Loucy (cell line): Measurements from ENCODE around the gene ABCC4.

ENCODE experiments used
- H2AFZ ChIP-seq: fragments of 200-600 bp; sonication (generic); 2 replicates; pipeline ENCODE4 v1.6.0; 2016; ENCODE audit warnings: antibody characterized with exemption, mild to moderate bottlenecking, low read length, moderate library complexity
- H3F3A ChIP-seq: fragments of 200-600 bp; 2 replicates; pipeline ENCODE4 v1.6.0; 2016; ENCODE audit warnings: antibody characterized with exemption, low read depth, mild to moderate bottlenecking
- H3K27me3 ChIP-seq: fragments of 200-600 bp; sonication (generic); 2 replicates; pipeline ENCODE4 v1.6.1; 2014; ENCODE audit warnings: low read length, mild to moderate bottlenecking; ENCODE audit not compliant: insufficient read depth, poor library complexity, severe bottlenecking
- H3K36me3 ChIP-seq: fragments of 200-600 bp; sonication (generic); 2 replicates; pipeline ENCODE4 v1.6.1; 2016; ENCODE audit warnings: low read length; ENCODE audit not compliant: insufficient read depth
- H3K4me1 ChIP-seq: fragments of 200-600 bp; sonication (generic); 2 replicates; pipeline ENCODE4 v1.5.1; 2014; ENCODE audit warnings: low read length, mild to moderate bottlenecking; ENCODE audit not compliant: insufficient read depth, poor library complexity, severe bottlenecking
- H3K4me2 ChIP-seq: fragments of 200-600 bp; sonication (generic); 2 replicates; pipeline ENCODE4 v1.6.0; 2014; ENCODE audit warnings: antibody characterized with exemption, low read length, low read depth, mild to moderate bottlenecking; ENCODE audit not compliant: poor library complexity, severe bottlenecking
- H3K4me3 ChIP-seq: fragments of 200-600 bp; sonication (generic); 2 replicates; pipeline ENCODE4 v1.5.1; 2014; ENCODE audit warnings: low read length, mild to moderate bottlenecking, mixed read lengths; ENCODE audit not compliant: poor library complexity, severe bottlenecking
- H3K79me2 ChIP-seq: fragments of 200-600 bp; sonication (generic); 2 replicates; pipeline ENCODE4 v1.6.1; 2014; ENCODE audit warnings: low read length; ENCODE audit not compliant: insufficient read depth
- H3K9ac ChIP-seq: fragments of 200-600 bp; sonication (generic); 2 replicates; pipeline ENCODE4 v1.6.0; 2014; ENCODE audit warnings: mild to moderate bottlenecking, low read depth, low read length, moderate library complexity; ENCODE audit not compliant: poor library complexity, severe bottlenecking
- H3K9me2 ChIP-seq: fragments of 200-600 bp; sonication (generic); replicated peaks from 2 replicates; pipeline ENCODE4 v1.6.1; 2016; ENCODE audit warnings: low read depth, low read length, mixed read lengths
- H3K9me3 ChIP-seq: fragments of 200-600 bp; sonication (generic); 2 replicates; pipeline ENCODE4 v1.6.1; 2014; ENCODE audit warnings: mild to moderate bottlenecking, antibody characterized with exemption, low read length, low read depth; ENCODE audit not compliant: insufficient read depth
- H4K20me1 ChIP-seq: fragments of 200-600 bp; sonication (generic); 2 replicates; pipeline ENCODE4 v1.6.0; 2014; ENCODE audit warnings: antibody characterized with exemption, low read length, mild to moderate bottlenecking; ENCODE audit not compliant: insufficient read depth, poor library complexity, severe bottlenecking
- CTCF ChIP-seq: fragments of 200-600 bp; sonication (generic); conservative IDR thresholded peaks from 2 replicates; pipeline ENCODE4 v1.5.1; 2014; ENCODE audit warnings: mild to moderate bottlenecking, antibody characterized with exemption, low read length
- EZH2phosphoT487 ChIP-seq: fragments of 200-600 bp; IDR thresholded peaks from 2 replicates; pipeline ENCODE4 v1.6.1; 2018; ENCODE audit warnings: antibody characterized with exemption, mild to moderate bottlenecking, moderate library complexity, borderline replicate concordance

The ABCC4 gene

DNA sequence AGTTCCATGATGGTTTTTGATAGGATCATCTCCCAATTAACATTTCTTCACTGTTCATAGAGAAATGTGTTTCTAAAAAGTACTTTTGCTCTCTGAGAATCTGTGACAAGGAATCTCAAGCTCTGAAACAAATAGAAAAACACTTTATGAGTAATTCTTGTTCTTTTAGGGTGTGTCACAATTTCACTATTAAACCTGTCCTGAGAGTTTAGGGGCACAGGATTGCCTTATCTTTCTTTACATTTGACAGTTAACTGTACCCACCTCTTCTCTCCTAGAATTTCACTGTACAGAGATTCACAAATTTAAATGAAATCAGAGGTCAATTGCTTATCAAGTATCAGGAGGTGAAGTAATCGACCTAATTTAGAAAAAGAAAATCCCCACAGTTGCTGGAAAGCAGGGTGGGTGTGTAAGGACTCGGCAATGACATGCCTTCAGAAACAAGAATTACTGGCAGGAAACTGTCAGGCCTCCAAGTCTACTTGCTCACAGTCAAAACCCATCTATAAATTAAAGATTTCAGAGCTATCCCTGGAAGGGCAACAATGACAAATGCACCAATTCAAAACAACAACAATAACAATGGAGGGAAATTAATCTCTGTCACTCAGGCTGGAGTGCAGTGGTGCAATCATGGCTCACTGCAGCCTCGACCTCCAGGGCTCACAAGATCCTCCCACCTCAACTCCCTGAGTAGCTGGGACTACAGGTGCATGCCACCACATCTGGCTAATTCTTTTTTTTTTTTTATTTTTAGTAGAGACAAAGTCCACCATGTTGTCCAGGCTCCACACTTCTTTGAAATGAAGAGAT lies 250.2 kb downstream of the ABCC4 start:
- no peak overlapping the region for H3K4me2 ChIP-seq
- H3K9me3 ChIP-seq: no peaks in the 10 kb centered on the region
- TF ChIP-seq CTCF (no peak), EZH2phosphoT487 (no peak)
- no peak overlapping the region for H3K4me3 ChIP-seq
- no peak overlapping the region for H3K9ac ChIP-seq
- no peaks in the 10 kb centered on the region for H3F3A ChIP-seq
- H3K4me1 ChIP-seq: peaks cover 6% of the 10 kb centered on the region
- H3K9me2 ChIP-seq: no peaks in the 10 kb centered on the region
- no peaks in the 10 kb centered on the region for H3K79me2 ChIP-seq
- no peak overlapping the region for H2AFZ ChIP-seq
- no peaks in the 10 kb centered on the region for H3K27me3 ChIP-seq
- no peaks in the 10 kb centered on the region for H4K20me1 ChIP-seq
- H3K36me3 ChIP-seq: no peaks in the 10 kb centered on the region

GRCh38 chr13:95049772-95050171 lies 251.5 kb downstream of the ABCC4 start:
- H3K36me3 ChIP-seq: no peaks in the 10 kb centered on the region
- TF ChIP-seq CTCF (no peak), EZH2phosphoT487 (no peak)
- H3K79me2 ChIP-seq: no peaks in the 10 kb centered on the region
- no peaks in the 10 kb centered on the region for H3F3A ChIP-seq
- H4K20me1 ChIP-seq: no peaks in the 10 kb centered on the region
- H3K9ac ChIP-seq: no peak overlapping the region
- no peaks in the 10 kb centered on the region for H3K9me3 ChIP-seq
- H3K4me1 ChIP-seq: peaks cover 6% of the 10 kb centered on the region
- no peaks in the 10 kb centered on the region for H3K27me3 ChIP-seq
- H3K4me3 ChIP-seq: no peak overlapping the region
- no peaks in the 10 kb centered on the region for H3K9me2 ChIP-seq
- H3K4me2 ChIP-seq: no peak overlapping the region
- H2AFZ ChIP-seq: no peak overlapping the region

DNA sequence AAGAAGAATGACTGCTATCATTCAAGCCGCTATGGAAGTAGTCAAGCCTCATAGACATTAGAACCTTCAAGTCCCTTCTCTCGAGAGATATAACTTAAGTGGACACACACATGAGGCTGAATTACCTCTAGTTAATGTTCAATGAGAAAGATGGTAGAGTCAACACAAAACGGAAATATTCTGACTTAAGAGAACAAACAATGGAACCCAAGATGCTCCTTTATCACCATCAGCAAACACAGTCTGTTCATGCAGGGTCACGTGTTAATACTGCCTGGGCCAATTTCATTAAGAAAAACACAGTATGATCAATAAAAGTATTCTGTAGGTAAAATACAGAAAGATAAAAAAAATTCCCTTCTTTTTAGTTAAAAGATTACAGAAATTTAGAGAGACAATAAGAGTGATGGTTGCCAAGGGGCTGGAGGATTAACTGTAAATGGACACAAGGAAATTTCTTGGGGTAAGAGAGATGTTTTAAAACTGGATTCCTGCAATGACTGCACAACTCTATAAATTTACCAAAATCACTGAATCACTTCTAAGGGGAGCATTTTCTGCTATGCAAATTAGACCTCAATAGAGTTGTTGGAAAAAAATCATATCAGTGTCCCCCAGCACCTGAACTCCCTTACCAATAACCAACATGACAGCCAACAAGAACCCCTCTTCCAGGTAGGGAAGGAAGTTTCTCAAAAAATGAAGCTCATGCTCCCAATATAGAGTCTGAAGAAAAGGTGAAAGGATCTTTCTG lies 256.6 kb downstream of the ABCC4 start:
- H3K27me3 ChIP-seq: no peaks in the 10 kb centered on the region
- H4K20me1 ChIP-seq: no peaks in the 10 kb centered on the region
- H3K79me2 ChIP-seq: no peaks in the 10 kb centered on the region
- no peak overlapping the region for H3K9ac ChIP-seq
- no peak overlapping the region for H2AFZ ChIP-seq
- H3K4me2 ChIP-seq: no peak overlapping the region
- no peak for TF ChIP-seq CTCF
- no peak for TF ChIP-seq EZH2phosphoT487
- H3K9me3 ChIP-seq: no peaks in the 10 kb centered on the region
- H3K9me2 ChIP-seq: no peaks in the 10 kb centered on the region
- H3K4me1 ChIP-seq: peaks cover under 1% of the 10 kb centered on the region
- H3K4me3 ChIP-seq: no peak overlapping the region
- H3K36me3 ChIP-seq: no peaks in the 10 kb centered on the region
- H3F3A ChIP-seq: no peaks in the 10 kb centered on the region
